ENCODE data around the gene HGFAC. TPM values are rescaled to one million over a fixed set of nuclear protein-coding genes. Genes with fewer than 3 reads are reported as not detected.

HGFAC gene
- total and polyA plus RNA-seq, 7 donors, result 0.22 to 0.55 (median 0.36) TPM; not detected in 2

GRCh38 chr4:3486541-3487540, 45.1 kb downstream of the HGFAC start:
- Histone ChIP-seq H3K27me3 (peaks cover 0 to 79% (median 17%) of the 10 kb centered on the region in 3 donors), H3K27ac (no peak overlapping the region), H3K4me3 (no peak overlapping the region), H3K9me3 (no peaks in the 10 kb centered on the region), H3K4me1 (peaks cover 0 to 10% (median 7%) of the 10 kb centered on the region in 4 donors), H3K36me3 (no peaks in the 10 kb centered on the region)
- intact Hi-C loops (cut with DNase I), result no loop called here
- no peak for DNase-seq
- TF ChIP-seq POLR2A (IDR thresholded peaks at IDR 0.05) (no peak), POLR2AphosphoS5 (IDR thresholded peaks at IDR 0.05) (no peak), CTCF (IDR thresholded peaks at IDR 0.05) (no peak), EP300 (IDR thresholded peaks at IDR 0.05) (no peak)
- WGBS, 2 donors, result 61 to 69% methylated on average over 25 of the region's 25 CpGs

- no peak overlapping the region for H3K4me3 ChIP-seq
- WGBS, 2 donors, result 64 to 89% methylated on average over 7 of the region's 7 CpGs
- no peak for DNase-seq
- no peaks in the 10 kb centered on the region for H3K9me3 ChIP-seq
- no peak overlapping the region for H3K27ac ChIP-seq
- H3K36me3 ChIP-seq, result no peaks in the 10 kb centered on the region
- peaks cover 0 to 10% (median 7%) of the 10 kb centered on the region in 4 donors for H3K4me1 ChIP-seq
- no peak for TF ChIP-seq POLR2AphosphoS5 (IDR thresholded peaks at IDR 0.05)
- no peak for TF ChIP-seq CTCF (IDR thresholded peaks at IDR 0.05)
- no peak for TF ChIP-seq POLR2A (IDR thresholded peaks at IDR 0.05)
- no peak for TF ChIP-seq EP300 (IDR thresholded peaks at IDR 0.05)
- peaks cover 3 to 80% (median 27%) of the 10 kb centered on the region in 3 donors for H3K27me3 ChIP-seq
- intact Hi-C loops (cut with DNase I), result no loop called here
These were observed 46.1 kb downstream of the HGFAC start for GRCh38 chr4:3487861-3488260.

- no peak for TF ChIP-seq POLR2A (IDR thresholded peaks at IDR 0.05)
- TF ChIP-seq CTCF (IDR thresholded peaks at IDR 0.05), result no peak
- no peak for TF ChIP-seq POLR2AphosphoS5 (IDR thresholded peaks at IDR 0.05)
- TF ChIP-seq EP300 (IDR thresholded peaks at IDR 0.05), result no peak
- H3K4me3 ChIP-seq, result no peak overlapping the region
- H3K4me1 ChIP-seq, result peaks cover 0 to 3% (median under 1%) of the 10 kb centered on the region in 4 donors
- no peak for DNase-seq
- intact Hi-C loops (cut with DNase I), result no loop called here
- H3K27ac ChIP-seq, result no peak overlapping the region
- H3K27me3 ChIP-seq, result peaks cover 5 to 82% (median 37%) of the 10 kb centered on the region in 3 donors
- no peaks in the 10 kb centered on the region for H3K36me3 ChIP-seq
- no peaks in the 10 kb centered on the region for H3K9me3 ChIP-seq
- WGBS, 2 donors, result 45 to 51% methylated on average over 11 of the region's 11 CpGs
These were observed 47.1 kb downstream of the HGFAC start for GRCh38 chr4:3488820-3489219.

GRCh38 chr4:3489451-3489962, 47.7 kb downstream of the HGFAC start:
- Histone ChIP-seq H3K4me3 (no peak overlapping the region), H3K27me3 (peaks cover 5 to 82% (median 38%) of the 10 kb centered on the region in 3 donors), H3K4me1 (no peaks in the 10 kb centered on the region), H3K36me3 (no peaks in the 10 kb centered on the region), H3K9me3 (no peaks in the 10 kb centered on the region), H3K27ac (no peak overlapping the region)
- WGBS, 2 donors, result 58 to 64% methylated on average over 20 of the region's 20 CpGs
- TF ChIP-seq POLR2AphosphoS5 (IDR thresholded peaks at IDR 0.05) (no peak), EP300 (IDR thresholded peaks at IDR 0.05) (no peak), POLR2A (IDR thresholded peaks at IDR 0.05) (no peak), CTCF (IDR thresholded peaks at IDR 0.05) (no peak)
- intact Hi-C loops (cut with DNase I), result no loop called here
- DNase-seq, result no peak

Measured in sigmoid colon (tissue), 7 donors.